ENCODE measurements around the gene LSAMP. TPM values are rescaled to one million over a fixed set of nuclear protein-coding genes. Genes with fewer than 3 reads are reported as not detected.

The LSAMP gene
- total RNA-seq, 1 experiment from 2014 or later, result 5.7 TPM

- ChIA-PET CTCF (interaction anchor here (1.0 kb wide), 1 partner anchor 355 kb away, joined by 4 read pairs; no protein-coding TSS in a partner anchor), POLR2A (no interaction called here)
- no peaks in the 10 kb centered on the region for H3K9me3 Mint-ChIP-seq
- peaks cover 93% of the 10 kb centered on the region for H3K27me3 Mint-ChIP-seq (ENCODE audit: low read depth)
- H3K4me3 Mint-ChIP-seq, result peak overlapping the region; percentile 11
- peaks cover 57% of the 10 kb centered on the region for H3K4me1 Mint-ChIP-seq
- TF ChIP-seq, protein P1, sequence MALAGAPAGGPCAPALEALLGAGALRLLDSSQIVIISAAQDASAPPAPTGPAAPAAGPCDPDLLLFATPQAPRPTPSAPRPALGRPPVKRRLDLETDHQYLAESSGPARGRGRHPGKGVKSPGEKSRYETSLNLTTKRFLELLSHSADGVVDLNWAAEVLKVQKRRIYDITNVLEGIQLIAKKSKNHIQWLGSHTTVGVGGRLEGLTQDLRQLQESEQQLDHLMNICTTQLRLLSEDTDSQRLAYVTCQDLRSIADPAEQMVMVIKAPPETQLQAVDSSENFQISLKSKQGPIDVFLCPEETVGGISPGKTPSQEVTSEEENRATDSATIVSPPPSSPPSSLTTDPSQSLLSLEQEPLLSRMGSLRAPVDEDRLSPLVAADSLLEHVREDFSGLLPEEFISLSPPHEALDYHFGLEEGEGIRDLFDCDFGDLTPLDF (CRISPR knock-in tag; IDR thresholded peaks at IDR 0.05), result no peak
- TF ChIP-seq CDX4 (CRISPR knock-in tag; IDR thresholded peaks at IDR 0.05; ENCODE audit: borderline replicate concordance), result no peak
- TF ChIP-seq ESRRA (CRISPR knock-in tag; IDR thresholded peaks at IDR 0.05; ENCODE audit: borderline replicate concordance), result no peak
- TF ChIP-seq, protein P2, sequence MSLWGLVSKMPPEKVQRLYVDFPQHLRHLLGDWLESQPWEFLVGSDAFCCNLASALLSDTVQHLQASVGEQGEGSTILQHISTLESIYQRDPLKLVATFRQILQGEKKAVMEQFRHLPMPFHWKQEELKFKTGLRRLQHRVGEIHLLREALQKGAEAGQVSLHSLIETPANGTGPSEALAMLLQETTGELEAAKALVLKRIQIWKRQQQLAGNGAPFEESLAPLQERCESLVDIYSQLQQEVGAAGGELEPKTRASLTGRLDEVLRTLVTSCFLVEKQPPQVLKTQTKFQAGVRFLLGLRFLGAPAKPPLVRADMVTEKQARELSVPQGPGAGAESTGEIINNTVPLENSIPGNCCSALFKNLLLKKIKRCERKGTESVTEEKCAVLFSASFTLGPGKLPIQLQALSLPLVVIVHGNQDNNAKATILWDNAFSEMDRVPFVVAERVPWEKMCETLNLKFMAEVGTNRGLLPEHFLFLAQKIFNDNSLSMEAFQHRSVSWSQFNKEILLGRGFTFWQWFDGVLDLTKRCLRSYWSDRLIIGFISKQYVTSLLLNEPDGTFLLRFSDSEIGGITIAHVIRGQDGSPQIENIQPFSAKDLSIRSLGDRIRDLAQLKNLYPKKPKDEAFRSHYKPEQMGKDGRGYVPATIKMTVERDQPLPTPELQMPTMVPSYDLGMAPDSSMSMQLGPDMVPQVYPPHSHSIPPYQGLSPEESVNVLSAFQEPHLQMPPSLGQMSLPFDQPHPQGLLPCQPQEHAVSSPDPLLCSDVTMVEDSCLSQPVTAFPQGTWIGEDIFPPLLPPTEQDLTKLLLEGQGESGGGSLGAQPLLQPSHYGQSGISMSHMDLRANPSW (CRISPR knock-in tag; conservative IDR thresholded peaks at IDR 0.05; ENCODE audit: low read depth), result no peak
- H3K36me3 Mint-ChIP-seq, result no peaks in the 10 kb centered on the region
- peak overlapping the region; percentile 1; the same call in 1 of the 2 replicates for H3K27ac Mint-ChIP-seq
- ATAC-seq, result peak; percentile 60
- no peak for DNase-seq (ENCODE audit: low spot score)
Measured at GRCh38 chr3:116259984-116260383, 185.3 kb downstream of the LSAMP start.

- DNase-seq (ENCODE audit: low spot score), result no peak
- Mint-ChIP-seq H3K4me1 (peaks cover 37% of the 10 kb centered on the region), H3K36me3 (no peaks in the 10 kb centered on the region), H3K27me3 (ENCODE audit: low read depth) (peaks cover 81% of the 10 kb centered on the region), H3K27ac (no peak overlapping the region), H3K9me3 (no peaks in the 10 kb centered on the region), H3K4me3 (no peak overlapping the region)
- peak; percentile 66 for ATAC-seq
- ChIA-PET CTCF (no interaction called here), POLR2A (no interaction called here)
- TF ChIP-seq, protein P3, sequence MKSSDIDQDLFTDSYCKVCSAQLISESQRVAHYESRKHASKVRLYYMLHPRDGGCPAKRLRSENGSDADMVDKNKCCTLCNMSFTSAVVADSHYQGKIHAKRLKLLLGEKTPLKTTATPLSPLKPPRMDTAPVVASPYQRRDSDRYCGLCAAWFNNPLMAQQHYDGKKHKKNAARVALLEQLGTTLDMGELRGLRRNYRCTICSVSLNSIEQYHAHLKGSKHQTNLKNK (CRISPR knock-in tag; IDR thresholded peaks at IDR 0.05), result no peak
- TF ChIP-seq, protein P4, sequence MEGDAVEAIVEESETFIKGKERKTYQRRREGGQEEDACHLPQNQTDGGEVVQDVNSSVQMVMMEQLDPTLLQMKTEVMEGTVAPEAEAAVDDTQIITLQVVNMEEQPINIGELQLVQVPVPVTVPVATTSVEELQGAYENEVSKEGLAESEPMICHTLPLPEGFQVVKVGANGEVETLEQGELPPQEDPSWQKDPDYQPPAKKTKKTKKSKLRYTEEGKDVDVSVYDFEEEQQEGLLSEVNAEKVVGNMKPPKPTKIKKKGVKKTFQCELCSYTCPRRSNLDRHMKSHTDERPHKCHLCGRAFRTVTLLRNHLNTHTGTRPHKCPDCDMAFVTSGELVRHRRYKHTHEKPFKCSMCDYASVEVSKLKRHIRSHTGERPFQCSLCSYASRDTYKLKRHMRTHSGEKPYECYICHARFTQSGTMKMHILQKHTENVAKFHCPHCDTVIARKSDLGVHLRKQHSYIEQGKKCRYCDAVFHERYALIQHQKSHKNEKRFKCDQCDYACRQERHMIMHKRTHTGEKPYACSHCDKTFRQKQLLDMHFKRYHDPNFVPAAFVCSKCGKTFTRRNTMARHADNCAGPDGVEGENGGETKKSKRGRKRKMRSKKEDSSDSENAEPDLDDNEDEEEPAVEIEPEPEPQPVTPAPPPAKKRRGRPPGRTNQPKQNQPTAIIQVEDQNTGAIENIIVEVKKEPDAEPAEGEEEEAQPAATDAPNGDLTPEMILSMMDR (IDR thresholded peaks at IDR 0.05), result no peak
- TF ChIP-seq TEAD4 (CRISPR knock-in tag; IDR thresholded peaks at IDR 0.05) (no peak), CREB1 (CRISPR knock-in tag; IDR thresholded peaks at IDR 0.05) (no peak), ATF2 (CRISPR knock-in tag; IDR thresholded peaks at IDR 0.05; ENCODE audit: borderline replicate concordance, low read depth) (no peak), CREM (CRISPR knock-in tag; IDR thresholded peaks at IDR 0.05) (no peak), GRHL2 (CRISPR knock-in tag; IDR thresholded peaks at IDR 0.05; ENCODE audit: insufficient replicate concordance, severe bottlenecking) (no peak), CDX4 (CRISPR knock-in tag; IDR thresholded peaks at IDR 0.05; ENCODE audit: borderline replicate concordance) (no peak), KAT7 (CRISPR knock-in tag; IDR thresholded peaks at IDR 0.05; ENCODE audit: borderline replicate concordance) (no peak), FOXP1 (CRISPR knock-in tag; IDR thresholded peaks at IDR 0.05; ENCODE audit: borderline replicate concordance) (no peak), FOXK1 (CRISPR knock-in tag; IDR thresholded peaks at IDR 0.05) (no peak)
- TF ChIP-seq, protein P5, sequence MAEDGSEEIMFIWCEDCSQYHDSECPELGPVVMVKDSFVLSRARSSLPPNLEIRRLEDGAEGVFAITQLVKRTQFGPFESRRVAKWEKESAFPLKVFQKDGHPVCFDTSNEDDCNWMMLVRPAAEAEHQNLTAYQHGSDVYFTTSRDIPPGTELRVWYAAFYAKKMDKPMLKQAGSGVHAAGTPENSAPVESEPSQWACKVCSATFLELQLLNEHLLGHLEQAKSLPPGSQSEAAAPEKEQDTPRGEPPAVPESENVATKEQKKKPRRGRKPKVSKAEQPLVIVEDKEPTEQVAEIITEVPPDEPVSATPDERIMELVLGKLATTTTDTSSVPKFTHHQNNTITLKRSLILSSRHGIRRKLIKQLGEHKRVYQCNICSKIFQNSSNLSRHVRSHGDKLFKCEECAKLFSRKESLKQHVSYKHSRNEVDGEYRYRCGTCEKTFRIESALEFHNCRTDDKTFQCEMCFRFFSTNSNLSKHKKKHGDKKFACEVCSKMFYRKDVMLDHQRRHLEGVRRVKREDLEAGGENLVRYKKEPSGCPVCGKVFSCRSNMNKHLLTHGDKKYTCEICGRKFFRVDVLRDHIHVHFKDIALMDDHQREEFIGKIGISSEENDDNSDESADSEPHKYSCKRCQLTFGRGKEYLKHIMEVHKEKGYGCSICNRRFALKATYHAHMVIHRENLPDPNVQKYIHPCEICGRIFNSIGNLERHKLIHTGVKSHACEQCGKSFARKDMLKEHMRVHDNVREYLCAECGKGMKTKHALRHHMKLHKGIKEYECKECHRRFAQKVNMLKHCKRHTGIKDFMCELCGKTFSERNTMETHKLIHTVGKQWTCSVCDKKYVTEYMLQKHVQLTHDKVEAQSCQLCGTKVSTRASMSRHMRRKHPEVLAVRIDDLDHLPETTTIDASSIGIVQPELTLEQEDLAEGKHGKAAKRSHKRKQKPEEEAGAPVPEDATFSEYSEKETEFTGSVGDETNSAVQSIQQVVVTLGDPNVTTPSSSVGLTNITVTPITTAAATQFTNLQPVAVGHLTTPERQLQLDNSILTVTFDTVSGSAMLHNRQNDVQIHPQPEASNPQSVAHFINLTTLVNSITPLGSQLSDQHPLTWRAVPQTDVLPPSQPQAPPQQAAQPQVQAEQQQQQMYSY (CRISPR knock-in tag; IDR thresholded peaks at IDR 0.05), result no peak
- TF ChIP-seq, protein P6, sequence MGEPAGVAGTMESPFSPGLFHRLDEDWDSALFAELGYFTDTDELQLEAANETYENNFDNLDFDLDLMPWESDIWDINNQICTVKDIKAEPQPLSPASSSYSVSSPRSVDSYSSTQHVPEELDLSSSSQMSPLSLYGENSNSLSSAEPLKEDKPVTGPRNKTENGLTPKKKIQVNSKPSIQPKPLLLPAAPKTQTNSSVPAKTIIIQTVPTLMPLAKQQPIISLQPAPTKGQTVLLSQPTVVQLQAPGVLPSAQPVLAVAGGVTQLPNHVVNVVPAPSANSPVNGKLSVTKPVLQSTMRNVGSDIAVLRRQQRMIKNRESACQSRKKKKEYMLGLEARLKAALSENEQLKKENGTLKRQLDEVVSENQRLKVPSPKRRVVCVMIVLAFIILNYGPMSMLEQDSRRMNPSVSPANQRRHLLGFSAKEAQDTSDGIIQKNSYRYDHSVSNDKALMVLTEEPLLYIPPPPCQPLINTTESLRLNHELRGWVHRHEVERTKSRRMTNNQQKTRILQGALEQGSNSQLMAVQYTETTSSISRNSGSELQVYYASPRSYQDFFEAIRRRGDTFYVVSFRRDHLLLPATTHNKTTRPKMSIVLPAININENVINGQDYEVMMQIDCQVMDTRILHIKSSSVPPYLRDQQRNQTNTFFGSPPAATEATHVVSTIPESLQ (CRISPR knock-in tag; IDR thresholded peaks at IDR 0.05), result no peak
Measured at GRCh38 chr3:116256843-116257485, 188.3 kb downstream of the LSAMP start.
